Hair follicular keratinocyte (primary cell): Measurements from ENCODE around the gene MESP2. TPM values are rescaled to one million over a fixed set of nuclear protein-coding genes. Genes with fewer than 3 reads are reported as not detected.

ENCODE experiments used
- total RNA-seq: library from RNA; depleted of rRNA; stranded (reverse); fragments of >200 nt; gene quantifications from 2 replicates; pipeline ENCODE4 v1.2.3, GENCODE V29; 2015

The MESP2 gene, protein sequence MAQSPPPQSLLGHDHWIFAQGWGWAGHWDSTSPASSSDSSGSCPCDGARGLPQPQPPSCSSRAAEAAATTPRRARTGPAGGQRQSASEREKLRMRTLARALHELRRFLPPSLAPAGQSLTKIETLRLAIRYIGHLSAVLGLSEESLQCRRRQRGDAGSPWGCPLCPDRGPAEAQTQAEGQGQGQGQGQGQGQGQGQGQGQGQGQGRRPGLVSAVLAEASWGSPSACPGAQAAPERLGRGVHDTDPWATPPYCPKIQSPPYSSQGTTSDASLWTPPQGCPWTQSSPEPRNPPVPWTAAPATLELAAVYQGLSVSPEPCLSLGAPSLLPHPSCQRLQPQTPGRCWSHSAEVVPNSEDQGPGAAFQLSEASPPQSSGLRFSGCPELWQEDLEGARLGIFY
- 1.4 and 1.7 TPM in 2 replicates for total RNA-seq

DNA sequence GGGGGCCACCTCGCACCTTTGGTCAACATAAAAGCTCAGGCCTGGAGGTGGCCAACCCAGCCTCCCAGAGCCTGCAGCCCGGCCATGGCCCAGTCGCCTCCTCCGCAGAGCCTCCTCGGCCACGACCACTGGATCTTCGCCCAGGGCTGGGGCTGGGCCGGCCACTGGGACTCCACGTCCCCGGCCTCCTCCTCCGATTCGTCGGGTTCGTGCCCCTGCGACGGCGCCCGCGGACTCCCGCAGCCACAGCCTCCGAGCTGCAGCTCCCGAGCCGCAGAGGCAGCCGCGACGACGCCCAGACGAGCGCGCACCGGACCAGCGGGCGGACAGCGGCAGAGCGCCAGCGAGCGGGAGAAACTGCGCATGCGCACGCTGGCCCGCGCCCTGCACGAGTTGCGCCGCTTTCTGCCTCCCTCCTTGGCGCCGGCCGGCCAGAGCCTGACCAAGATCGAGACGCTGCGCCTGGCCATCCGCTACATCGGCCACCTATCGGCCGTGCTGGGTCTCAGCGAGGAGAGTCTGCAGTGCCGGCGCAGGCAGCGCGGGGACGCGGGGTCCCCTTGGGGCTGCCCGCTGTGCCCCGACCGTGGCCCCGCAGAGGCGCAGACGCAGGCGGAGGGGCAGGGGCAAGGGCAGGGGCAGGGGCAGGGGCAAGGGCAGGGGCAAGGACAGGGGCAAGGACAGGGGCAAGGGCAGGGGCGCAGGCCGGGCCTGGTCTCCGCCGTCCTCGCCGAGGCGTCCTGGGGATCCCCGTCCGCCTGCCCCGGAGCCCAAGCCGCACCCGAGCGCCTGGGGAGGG lies at the start of gene MESP2:
MESP2 (plus strand) TSS at position 59 of the 799 bp plus-strand sequence; CDS start at position 85, 26 bp downstream.

DNA sequence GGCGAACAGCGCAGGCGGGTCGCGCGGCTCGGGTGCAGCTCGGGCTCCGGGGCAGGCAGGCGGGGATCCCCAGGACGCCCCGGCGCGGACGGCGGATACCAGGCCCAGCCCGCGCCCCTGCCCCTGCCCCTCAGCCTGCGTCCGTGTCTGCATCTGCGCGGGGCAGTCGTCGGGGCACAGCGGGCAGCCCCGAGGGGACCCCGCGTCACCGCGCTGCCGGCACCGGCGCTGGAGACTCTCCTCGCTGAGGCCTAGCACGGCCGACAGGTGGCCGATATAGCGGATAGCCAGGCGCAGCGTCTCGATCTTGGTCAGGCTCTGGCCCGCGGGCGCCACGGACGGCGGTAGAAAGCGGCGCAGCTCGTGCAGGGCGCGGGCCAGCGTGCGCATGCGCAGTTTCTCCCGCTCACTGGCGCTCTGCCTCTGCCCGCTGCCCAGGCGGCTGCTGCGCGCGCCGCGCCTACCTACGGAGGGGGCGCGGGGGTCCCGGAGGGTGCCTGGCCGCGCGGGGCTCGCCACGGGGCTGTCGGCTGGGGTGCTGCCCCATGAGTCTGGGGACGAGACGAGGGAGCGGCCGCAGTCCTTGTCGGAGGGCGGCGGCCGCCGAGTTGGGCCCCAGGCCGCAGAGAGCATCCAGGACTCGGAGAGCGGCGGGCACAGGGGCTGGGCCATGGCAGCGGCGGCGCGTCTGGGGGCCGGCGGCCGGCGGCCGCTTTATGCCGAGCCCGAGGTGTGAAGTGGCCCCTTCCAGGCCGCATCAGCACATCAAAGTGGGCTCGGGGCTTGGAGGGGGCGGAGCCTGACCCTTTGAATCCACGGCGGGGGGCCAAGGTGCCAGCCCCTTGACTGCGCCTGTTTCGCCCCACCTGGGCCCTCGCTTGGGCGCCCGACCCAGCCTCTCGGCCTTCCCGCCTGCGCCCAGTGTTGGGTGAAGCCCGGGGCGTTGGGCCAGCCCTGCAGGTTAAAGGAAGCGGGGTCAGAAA lies 25.3 kb upstream of the MESP2 start, which contains the start of gene MESP1:
MESP1 (minus strand) TSS at position 690 of the 983 bp plus-strand sequence; CDS start at position 672, 18 bp downstream.

Other genes starting within 250 kb of the MESP2 start
- 3.9 and 8.9 TPM in 2 replicates for gene TICRR, start 200.9 kb upstream of the MESP2 start, total RNA-seq
- 4.5 and 6.2 TPM in 2 replicates for gene KIF7, start 120.9 kb upstream of the MESP2 start, total RNA-seq
- gene PLIN1, start 97.0 kb upstream of the MESP2 start, total RNA-seq = 0.08 and 0.42 TPM in 2 replicates
- 4.8 and 6.2 TPM in 2 replicates for gene PEX11A, start 85.6 kb upstream of the MESP2 start, total RNA-seq
- gene WDR93, start 85.5 kb upstream of the MESP2 start, total RNA-seq = not detected in 2 replicates
- gene MESP1, start 25.1 kb upstream of the MESP2 start, total RNA-seq = 0.78 and 0.84 TPM in 2 replicates
- 30.9 and 64.4 TPM in 2 replicates for gene ANPEP, start 38.5 kb downstream of the MESP2 start, total RNA-seq
- gene AP3S2, start 117.7 kb downstream of the MESP2 start, total RNA-seq = 36.7 and 46.8 TPM in 2 replicates
- 7.6 and 11.9 TPM in 2 replicates for gene ARPIN, start 136.6 kb downstream of the MESP2 start, total RNA-seq
- gene ZNF710, start 225.0 kb downstream of the MESP2 start, total RNA-seq = 11.6 and 16.6 TPM in 2 replicates